GM23338 (cell line): ENCODE measurements around the gene PRCC. TPM values are rescaled to one million over a fixed set of nuclear protein-coding genes. Genes with fewer than 3 reads are reported as not detected.
A peak's percentile ranks its signal among the peaks of the same experiment; 100 is the strongest.
"Not testable (repeated sequence)": the region's sequence is repeated elsewhere in the genome, so short reads cannot be mapped to it uniquely, and the experiment has no call there.

Experiments
- ATAC-seq: fragments of 200-7000 bp; cut with Tn5 transposase; 3 replicates; pipeline ENCODE4 v1.9.1; 2020
- DNase-seq: peaks from one replicate; pipeline ENCODE4 v3.0.0-alpha.2; 2015; ENCODE audit warnings: low spot score
- H2AFZ ChIP-seq: fragments of 200-600 bp; sonication (generic); 2 replicates; pipeline ENCODE4 v1.8.0; 2016; ENCODE audit warnings: antibody characterized with exemption, mild to moderate bottlenecking, moderate library complexity
- H3F3A ChIP-seq: fragments of 200-600 bp; sonication (generic); replicated peaks from 2 replicates; pipeline ENCODE4 v1.8.0; 2017; ENCODE audit warnings: antibody characterized with exemption, mixed run types, low read depth
- H3K27ac ChIP-seq: fragments of 200-600 bp; sonication (generic); 2 replicates; pipeline ENCODE4 v1.6.1; 2016; ENCODE audit warnings: low read depth
- H3K27me3 ChIP-seq: fragments of 200-600 bp; sonication (generic); 2 replicates; pipeline ENCODE4 v1.8.0; 2016; ENCODE audit warnings: mild to moderate bottlenecking, mixed run types, moderate library complexity; ENCODE audit not compliant: insufficient read depth
- H3K36me3 ChIP-seq: fragments of 200-600 bp; sonication (generic); 2 replicates; pipeline ENCODE4 v1.8.0; 2016; ENCODE audit warnings: mild to moderate bottlenecking; ENCODE audit not compliant: insufficient read depth
- H3K4me1 ChIP-seq: fragments of 200-600 bp; sonication (generic); 2 replicates; pipeline ENCODE4 v1.8.0; 2016; ENCODE audit warnings: mild to moderate bottlenecking, moderate library complexity; ENCODE audit not compliant: insufficient read depth
- H3K4me2 ChIP-seq: fragments of 200-600 bp; sonication (generic); 2 replicates; pipeline ENCODE4 v1.7.1; 2017; ENCODE audit warnings: mixed run types
- H3K4me3 ChIP-seq: fragments of 200-600 bp; sonication (generic); 2 replicates; pipeline ENCODE4 v1.6.1; 2016; ENCODE audit warnings: mixed run types
- H3K79me2 ChIP-seq: fragments of 200-600 bp; sonication (generic); replicated peaks from 2 replicates; pipeline ENCODE4 v1.8.0; 2017; ENCODE audit warnings: mild to moderate bottlenecking; ENCODE audit not compliant: insufficient read depth
- H3K9me2 ChIP-seq: fragments of 200-600 bp; sonication (generic); 2 replicates; pipeline ENCODE4 v1.8.0; 2017; ENCODE audit not compliant: insufficient read depth
- H4K20me1 ChIP-seq: fragments of 200-600 bp; sonication (generic); replicated peaks from 2 replicates; pipeline ENCODE4 v1.8.0; 2017; ENCODE audit warnings: mild to moderate bottlenecking; ENCODE audit not compliant: insufficient read depth
- H3K27ac Mint-ChIP-seq: 2 replicates; pipeline ENCODE4 v1.8.0; 2020; ENCODE audit warnings: inconsistent platforms, mild to moderate bottlenecking, moderate library complexity, mixed read lengths
- H3K27me3 Mint-ChIP-seq: 3 replicates; pipeline ENCODE4 v1.8.0; 2022; ENCODE audit warnings: low read depth, mild to moderate bottlenecking, moderate library complexity, mixed read lengths, inconsistent platforms; ENCODE audit not compliant: insufficient read depth, poor library complexity
- H3K36me3 Mint-ChIP-seq: 3 replicates; pipeline ENCODE4 v1.8.0; 2021; ENCODE audit warnings: low read depth, mild to moderate bottlenecking, inconsistent platforms, moderate library complexity, mixed read lengths
- H3K4me1 Mint-ChIP-seq: 3 replicates; pipeline ENCODE4 v1.8.0; 2020; ENCODE audit warnings: mild to moderate bottlenecking, inconsistent platforms, mixed read lengths
- H3K4me3 Mint-ChIP-seq: 3 replicates; pipeline ENCODE4 v1.8.0; 2021; ENCODE audit warnings: moderate library complexity, mild to moderate bottlenecking, inconsistent platforms, mixed read lengths
- H3K9me3 Mint-ChIP-seq: 3 replicates; pipeline ENCODE4 v1.8.0; 2020; ENCODE audit warnings: moderate library complexity, mild to moderate bottlenecking, inconsistent platforms, mixed read lengths
- CREB1 ChIP-seq: fragments of 250-450 bp; sonication (Bioruptor Pico); IDR thresholded peaks from 2 replicates; pipeline ENCODE4 v1.5.0; 2020; ENCODE audit warnings: low read depth, mild to moderate bottlenecking, moderate library complexity
- JUNB ChIP-seq: IDR thresholded peaks from one replicate; pipeline ENCODE4 v1.6.1; 2016; ENCODE audit warnings: antibody characterized with exemption; ENCODE audit not compliant: unreplicated experiment
- ZNF331 ChIP-seq: fragments of 250-450 bp; sonication (Bioruptor Pico); IDR thresholded peaks from 2 replicates; pipeline ENCODE4 v1.5.0; 2020; ENCODE audit warnings: low read depth, mild to moderate bottlenecking, moderate library complexity
- polyA plus RNA-seq: library from polyadenylated mRNA; unstranded; fragments of >200 nt; fragmentation: Nextera tagmentation; extraction: Ambion mirVana; gene quantifications from 2 replicates; pipeline ENCODE4 v1.2.1, GENCODE V29; 2016
- total RNA-seq: library from RNA; depleted of rRNA; stranded (reverse); fragments of >200 nt; shearing (Covaris generic); gene quantifications from 2 replicates; pipeline ENCODE4 v1.2.3, GENCODE V29; 2014
- TF ChIP-seq, protein P1 (sequence below), 2 experiments: fragments of 200-600 bp in 1 of 2; sonication (generic) in 1 of 2; conservative IDR thresholded peaks; 2 replicates each; pipeline versions ENCODE4 v1.5.1 to v1.6.1; 2016 to 2017; ENCODE audit warnings: antibody characterized with exemption in 2 of 2, low read depth in 2 of 2, mild to moderate bottlenecking in 2 of 2, moderate library complexity in 1 of 2

Gene PRCC
- total and polyA plus RNA-seq, 2 experiments from 2014 or later, result 66.2 to 72.9 TPM

DNA sequence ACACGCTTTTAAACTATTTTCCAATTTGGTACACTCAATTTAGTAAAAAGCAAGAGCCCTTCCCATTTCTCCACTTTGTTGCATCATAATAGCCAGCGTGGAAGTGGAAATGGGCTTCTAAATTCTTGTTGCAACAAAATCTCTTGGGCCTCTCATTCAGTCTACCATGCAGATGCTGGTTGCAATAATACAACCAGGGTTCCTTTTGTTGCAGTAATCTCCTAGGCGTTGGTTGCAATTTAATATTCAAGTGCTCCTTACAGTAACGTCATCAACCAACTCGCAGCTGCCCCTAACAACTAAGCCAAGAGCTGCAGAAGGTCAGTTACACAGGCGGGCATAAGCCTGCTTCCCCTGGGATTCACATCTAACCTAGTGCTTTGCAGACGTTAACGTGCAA, 13.1 kb upstream of the PRCC start:
- Histone ChIP-seq H3K4me3 (no peak overlapping the region), H3K27ac (0 out of 2 replicates have a peak overlapping the region, but pooled peaks have one; percentile 27), H3K4me2 (no peak overlapping the region), H4K20me1 (peaks cover 4% of the 10 kb centered on the region; the same call in 1 of the 2 replicates), H3K79me2 (peaks cover 33% of the 10 kb centered on the region), H3F3A (peaks cover 11% of the 10 kb centered on the region), H3K9me2 (no peaks in the 10 kb centered on the region), H3K36me3 (no peaks in the 10 kb centered on the region), H3K27me3 (no peaks in the 10 kb centered on the region), H2AFZ (no peak overlapping the region), H3K4me1 (peaks cover 21% of the 10 kb centered on the region)
- DNase-seq (no peak), ATAC-seq (no peak)
- Mint-ChIP-seq H3K9me3 (no peaks in the 10 kb centered on the region), H3K4me3 (no peak overlapping the region; the same call in 2 of the 3 replicates), H3K4me1 (peaks cover 19% of the 10 kb centered on the region), H3K36me3 (peaks cover 14% of the 10 kb centered on the region; the same call in 2 of the 3 replicates), H3K27ac (no peak overlapping the region), H3K27me3 (peaks cover 13% of the 10 kb centered on the region)
- TF ChIP-seq JUNB, result no peak

GRCh38 chr1:156755527-156755950, 11.8 kb upstream of the PRCC start:
- Mint-ChIP-seq H3K36me3 (0 out of 3 replicates have a peak, but pooled peaks cover 2% of the 10 kb centered on the region), H3K4me3 (no peak overlapping the region), H3K9me3 (no peaks in the 10 kb centered on the region), H3K27ac (no peak overlapping the region), H3K27me3 (peaks cover 13% of the 10 kb centered on the region), H3K4me1 (peaks cover 10% of the 10 kb centered on the region)
- no peak overlapping the region for H3K27ac ChIP-seq
- H3K36me3 ChIP-seq, result no peaks in the 10 kb centered on the region
- peaks cover 16% of the 10 kb centered on the region; the same call in 1 of the 2 replicates for H3K4me1 ChIP-seq
- H3K9me2 ChIP-seq, result no peaks in the 10 kb centered on the region
- no peak overlapping the region for H3K4me2 ChIP-seq
- H4K20me1 ChIP-seq, result no peaks in the 10 kb centered on the region
- no peak overlapping the region for H2AFZ ChIP-seq
- peaks cover 11% of the 10 kb centered on the region; the same call in 1 of the 2 replicates for H3F3A ChIP-seq
- H3K4me3 ChIP-seq, result no peak overlapping the region
- H3K79me2 ChIP-seq, result peaks cover 19% of the 10 kb centered on the region
- DNase-seq (no peak), ATAC-seq (no peak)
- no peaks in the 10 kb centered on the region for H3K27me3 ChIP-seq
- TF ChIP-seq, protein P1, sequence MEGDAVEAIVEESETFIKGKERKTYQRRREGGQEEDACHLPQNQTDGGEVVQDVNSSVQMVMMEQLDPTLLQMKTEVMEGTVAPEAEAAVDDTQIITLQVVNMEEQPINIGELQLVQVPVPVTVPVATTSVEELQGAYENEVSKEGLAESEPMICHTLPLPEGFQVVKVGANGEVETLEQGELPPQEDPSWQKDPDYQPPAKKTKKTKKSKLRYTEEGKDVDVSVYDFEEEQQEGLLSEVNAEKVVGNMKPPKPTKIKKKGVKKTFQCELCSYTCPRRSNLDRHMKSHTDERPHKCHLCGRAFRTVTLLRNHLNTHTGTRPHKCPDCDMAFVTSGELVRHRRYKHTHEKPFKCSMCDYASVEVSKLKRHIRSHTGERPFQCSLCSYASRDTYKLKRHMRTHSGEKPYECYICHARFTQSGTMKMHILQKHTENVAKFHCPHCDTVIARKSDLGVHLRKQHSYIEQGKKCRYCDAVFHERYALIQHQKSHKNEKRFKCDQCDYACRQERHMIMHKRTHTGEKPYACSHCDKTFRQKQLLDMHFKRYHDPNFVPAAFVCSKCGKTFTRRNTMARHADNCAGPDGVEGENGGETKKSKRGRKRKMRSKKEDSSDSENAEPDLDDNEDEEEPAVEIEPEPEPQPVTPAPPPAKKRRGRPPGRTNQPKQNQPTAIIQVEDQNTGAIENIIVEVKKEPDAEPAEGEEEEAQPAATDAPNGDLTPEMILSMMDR (conservative IDR thresholded peaks at IDR 0.05; ENCODE audit: low read depth in 2 of 2), result no peak

DNA sequence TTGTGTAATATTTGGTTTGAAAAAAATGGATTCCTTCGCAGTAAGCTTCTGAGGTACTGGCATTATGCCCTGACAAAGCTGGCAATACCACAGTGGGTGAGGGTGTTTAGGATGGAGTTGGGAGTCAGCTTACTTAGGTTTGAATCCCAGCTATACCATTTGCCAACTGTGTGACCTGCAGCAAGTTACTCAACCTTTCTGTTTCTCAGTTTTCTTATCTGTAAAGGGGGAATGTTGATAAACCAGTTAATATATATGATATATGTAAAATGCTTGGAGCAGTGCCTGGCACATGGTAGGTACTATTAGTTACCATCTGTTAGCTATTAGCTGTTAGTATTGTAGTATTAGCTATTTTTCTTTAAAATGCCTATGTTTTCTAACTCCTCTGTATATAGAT, 11.0 kb upstream of the PRCC start:
- no peak overlapping the region for H3K4me2 ChIP-seq
- H3K27me3 Mint-ChIP-seq, result peaks cover 14% of the 10 kb centered on the region
- no peaks in the 10 kb centered on the region for H3K36me3 ChIP-seq
- H3K9me2 ChIP-seq, result no peaks in the 10 kb centered on the region
- no peaks in the 10 kb centered on the region for H3K9me3 Mint-ChIP-seq
- no peak overlapping the region for H3K27ac ChIP-seq
- H3K27me3 ChIP-seq, result no peaks in the 10 kb centered on the region
- no peaks in the 10 kb centered on the region for H4K20me1 ChIP-seq
- H3K79me2 ChIP-seq, result peaks cover 12% of the 10 kb centered on the region
- H3F3A ChIP-seq, result peaks cover 11% of the 10 kb centered on the region; the same call in 1 of the 2 replicates
- no peak overlapping the region for H3K4me3 ChIP-seq
- ATAC-seq, result no peak
- no peak overlapping the region for H3K27ac Mint-ChIP-seq
- no peak overlapping the region for H3K4me3 Mint-ChIP-seq
- TF ChIP-seq CREB1, result no peak
- no peak for TF ChIP-seq ZNF331 (CRISPR knock-in tag)
- H2AFZ ChIP-seq, result no peak overlapping the region
- peaks cover 11% of the 10 kb centered on the region for H3K4me1 Mint-ChIP-seq
- peaks cover 16% of the 10 kb centered on the region; the same call in 1 of the 2 replicates for H3K4me1 ChIP-seq
- no peak for DNase-seq
- H3K36me3 Mint-ChIP-seq, result no peaks in the 10 kb centered on the region

DNA sequence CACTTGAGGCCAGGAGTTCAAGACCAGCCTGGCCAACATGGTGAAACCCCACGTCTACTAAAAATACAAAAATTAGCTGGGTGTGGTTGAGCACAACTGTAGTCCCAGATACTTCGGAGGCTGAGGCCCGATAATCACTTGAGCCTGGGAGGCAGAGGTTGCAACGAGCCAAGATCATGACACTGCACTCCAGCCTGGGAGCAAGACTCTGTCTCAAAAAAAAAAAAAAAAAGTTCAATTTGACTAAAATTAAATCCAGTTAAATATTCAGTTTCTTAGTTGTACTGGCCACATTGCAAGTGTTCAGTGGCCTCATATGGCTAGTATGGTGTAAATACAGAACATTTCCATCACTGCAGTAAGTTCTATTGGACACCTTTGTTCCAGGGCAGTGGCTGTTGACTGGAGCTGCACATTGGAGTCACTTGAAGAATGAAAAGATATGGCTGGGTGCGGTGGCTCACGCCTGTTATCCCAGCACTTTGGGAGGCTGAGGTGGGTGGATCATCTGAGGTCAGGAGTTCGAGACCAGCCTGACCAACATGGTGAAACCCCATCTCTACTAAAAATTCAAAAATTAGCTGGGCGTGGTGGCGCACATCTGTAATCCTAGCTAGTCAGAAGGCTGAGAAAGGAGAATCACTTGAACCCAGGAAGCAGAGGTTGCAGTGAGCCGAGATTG, 9.6 kb upstream of the PRCC start:
- H3F3A ChIP-seq, H3K4me3 Mint-ChIP-seq, ATAC-seq, H3K79me2 ChIP-seq, H3K27ac Mint-ChIP-seq, H3K27ac ChIP-seq, H4K20me1 ChIP-seq, H3K4me3 ChIP-seq, H3K4me2 ChIP-seq, H3K9me3 Mint-ChIP-seq, H2AFZ ChIP-seq, H3K27me3 ChIP-seq, H3K36me3 ChIP-seq, H3K36me3 Mint-ChIP-seq, DNase-seq, H3K9me2 ChIP-seq: not testable (repeated sequence)
- peaks cover 10% of the 10 kb centered on the region for H3K4me1 Mint-ChIP-seq
- H3K4me1 ChIP-seq, result peaks cover 13% of the 10 kb centered on the region; the same call in 1 of the 2 replicates
- H3K27me3 Mint-ChIP-seq, result peaks cover 12% of the 10 kb centered on the region
